Loucy (cell line): ENCODE data around the gene NCMAP.

Source experiments
- CTCF ChIP-seq: fragments of 200-600 bp; sonication (generic); conservative IDR thresholded peaks from 2 replicates; pipeline ENCODE4 v1.5.1; 2014; ENCODE audit warnings: mild to moderate bottlenecking, antibody characterized with exemption, low read length
- EZH2phosphoT487 ChIP-seq: fragments of 200-600 bp; IDR thresholded peaks from 2 replicates; pipeline ENCODE4 v1.6.1; 2018; ENCODE audit warnings: antibody characterized with exemption, mild to moderate bottlenecking, moderate library complexity, borderline replicate concordance

GRCh38 chr1:24540906-24541710 is 14.8 kb upstream of the NCMAP start:
- TF ChIP-seq CTCF, result no peak
- no peak for TF ChIP-seq EZH2phosphoT487
